Prostate gland (tissue), 2 donors: ENCODE results near the gene TTC33. TPM values are rescaled to one million over a fixed set of nuclear protein-coding genes. Genes with fewer than 3 reads are reported as not detected.
"Not testable (repeated sequence)": the region's sequence is repeated elsewhere in the genome, so short reads cannot be mapped to it uniquely, and the experiment has no call there.

ENCODE experiments used
- DNase-seq: peaks from one replicate; pipeline ENCODE4 v3.0.0-alpha.2; 2019; ENCODE audit warnings: low spot score
- H3K27ac ChIP-seq, 2 donors: fragments of 200-600 bp; sonication (generic); 2 replicates each; pipeline ENCODE4 v1.5.1; 2017 to 2019
- H3K27me3 ChIP-seq: fragments of 200-600 bp; sonication (generic); replicated peaks from 2 replicates; pipeline ENCODE4 v1.5.1; 2019; ENCODE audit not compliant: insufficient read depth
- H3K36me3 ChIP-seq, 2 donors: fragments of 200-600 bp; sonication (generic); 1 replicate in 1 of 2; 2 replicates in 1 of 2; pipeline versions ENCODE4 v1.5.1 to v1.8.1; 2017 to 2019
- H3K4me1 ChIP-seq: fragments of 200-600 bp; sonication (generic); replicated peaks from 2 replicates; pipeline ENCODE4 v1.5.1; 2019
- H3K4me3 ChIP-seq, 2 donors: fragments of 200-600 bp; sonication (generic); 2 replicates each; pipeline ENCODE4 v1.5.1; 2017 to 2019
- H3K9me3 ChIP-seq: fragments of 200-600 bp; sonication (generic); 2 replicates; pipeline ENCODE4 v1.5.1; 2017
- POLR2A ChIP-seq: fragments of 450-650 bp; IDR thresholded peaks from one replicate; pipeline ENCODE4 v1.6.1; 2016; ENCODE audit warnings: antibody characterized with exemption, mild to moderate bottlenecking
- POLR2AphosphoS5 ChIP-seq: sonication (generic); formaldehyde crosslinking; IDR thresholded peaks from one replicate; pipeline ENCODE4 v1.6.1; 2017; ENCODE audit warnings: antibody characterized with exemption
- WGBS: methylation state at CpG from one replicate; pipeline ENCODE4 v1.1.5; 2018; 5-methylcytosine and 5-hydroxymethylcytosine counted together
- intact Hi-C: fragments of 100-400 bp; cut with DNase I; formaldehyde crosslinking; loops from one replicate; pipeline ENCODE4 v1.14.2; 2022
- total RNA-seq, 2 donors: library from RNA; depleted of rRNA; stranded (reverse); fragments of >200 nt; gene quantifications; one replicate each; pipeline ENCODE4 v1.1.0, GENCODE V29; 2016
- TF ChIP-seq, protein P1 (sequence below), 4 experiments: fragments of 200-600 bp in 2 of 4; fragments of 450-650 bp in 2 of 4; sonication (generic) in 2 of 4; IDR thresholded peaks; 1 replicate in 3 of 4; 2 replicates in 1 of 4; pipeline ENCODE4 v1.5.1; 2016 to 2019; ENCODE audit warnings: antibody characterized with exemption in 4 of 4, mild to moderate bottlenecking in 2 of 4, moderate library complexity in 2 of 4

The TTC33 gene
- total RNA-seq, 2 donors from 2014 or later = 11.9 to 17.6 TPM

DNA sequence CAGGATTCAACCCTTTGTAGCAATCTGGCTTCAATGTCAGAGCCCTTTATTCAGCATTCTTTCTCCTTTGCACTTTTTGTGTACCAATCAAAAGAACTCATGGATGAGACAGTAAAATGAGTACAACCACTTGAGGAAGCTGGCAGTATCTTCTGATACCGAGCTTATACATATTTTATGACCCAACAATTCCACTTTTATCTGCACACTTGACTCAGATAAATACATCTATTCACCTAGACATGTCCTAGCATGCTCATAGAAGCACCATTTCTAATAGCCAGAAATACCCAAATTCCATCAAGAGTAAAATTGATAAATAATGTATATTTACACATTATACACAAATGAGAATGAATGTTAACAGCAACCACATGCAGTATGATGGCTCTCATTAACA lies 187.2 kb downstream of the TTC33 start:
- intact Hi-C loops = no loop called here
- TF ChIP-seq POLR2AphosphoS5 (no peak), POLR2A (no peak)
- TF ChIP-seq, protein P1, sequence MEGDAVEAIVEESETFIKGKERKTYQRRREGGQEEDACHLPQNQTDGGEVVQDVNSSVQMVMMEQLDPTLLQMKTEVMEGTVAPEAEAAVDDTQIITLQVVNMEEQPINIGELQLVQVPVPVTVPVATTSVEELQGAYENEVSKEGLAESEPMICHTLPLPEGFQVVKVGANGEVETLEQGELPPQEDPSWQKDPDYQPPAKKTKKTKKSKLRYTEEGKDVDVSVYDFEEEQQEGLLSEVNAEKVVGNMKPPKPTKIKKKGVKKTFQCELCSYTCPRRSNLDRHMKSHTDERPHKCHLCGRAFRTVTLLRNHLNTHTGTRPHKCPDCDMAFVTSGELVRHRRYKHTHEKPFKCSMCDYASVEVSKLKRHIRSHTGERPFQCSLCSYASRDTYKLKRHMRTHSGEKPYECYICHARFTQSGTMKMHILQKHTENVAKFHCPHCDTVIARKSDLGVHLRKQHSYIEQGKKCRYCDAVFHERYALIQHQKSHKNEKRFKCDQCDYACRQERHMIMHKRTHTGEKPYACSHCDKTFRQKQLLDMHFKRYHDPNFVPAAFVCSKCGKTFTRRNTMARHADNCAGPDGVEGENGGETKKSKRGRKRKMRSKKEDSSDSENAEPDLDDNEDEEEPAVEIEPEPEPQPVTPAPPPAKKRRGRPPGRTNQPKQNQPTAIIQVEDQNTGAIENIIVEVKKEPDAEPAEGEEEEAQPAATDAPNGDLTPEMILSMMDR (IDR thresholded peaks at IDR 0.05) = no peak

DNA sequence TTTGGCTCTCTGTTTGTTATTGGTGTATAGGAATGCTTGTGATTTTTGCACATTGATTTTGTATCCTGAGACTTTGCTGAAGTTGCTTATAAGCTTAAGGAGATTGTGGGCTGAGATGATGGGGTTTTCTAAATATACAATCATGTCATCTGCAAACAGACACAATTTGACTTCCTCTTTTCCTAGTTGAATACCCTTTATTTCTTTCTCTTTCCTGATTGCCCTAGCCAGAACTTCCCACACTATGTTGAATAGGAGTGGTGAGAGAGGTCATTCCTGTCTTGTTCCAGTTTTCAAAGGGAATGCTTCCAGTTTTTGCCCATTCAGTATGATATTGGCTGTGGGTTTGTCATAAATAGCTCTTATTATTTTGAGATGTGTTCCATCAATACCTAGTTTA lies 192.6 kb downstream of the TTC33 start:
- intact Hi-C loops, H3K9me3 ChIP-seq, H3K4me1 ChIP-seq, H3K4me3 ChIP-seq, H3K36me3 ChIP-seq, H3K27me3 ChIP-seq, DNase-seq, H3K27ac ChIP-seq: not testable (repeated sequence)

More for the DNA sequence above, 187.2 kb downstream of the TTC33 start:
- Histone ChIP-seq H3K36me3 (no peaks in the 10 kb centered on the region), H3K27me3 (no peaks in the 10 kb centered on the region), H3K4me1 (no peaks in the 10 kb centered on the region), H3K27ac (no peak overlapping the region), H3K9me3 (no peaks in the 10 kb centered on the region), H3K4me3 (no peak overlapping the region)
- WGBS = 36% methylated on average over 1 of the region's 1 CpG
- no peak for DNase-seq

DNA sequence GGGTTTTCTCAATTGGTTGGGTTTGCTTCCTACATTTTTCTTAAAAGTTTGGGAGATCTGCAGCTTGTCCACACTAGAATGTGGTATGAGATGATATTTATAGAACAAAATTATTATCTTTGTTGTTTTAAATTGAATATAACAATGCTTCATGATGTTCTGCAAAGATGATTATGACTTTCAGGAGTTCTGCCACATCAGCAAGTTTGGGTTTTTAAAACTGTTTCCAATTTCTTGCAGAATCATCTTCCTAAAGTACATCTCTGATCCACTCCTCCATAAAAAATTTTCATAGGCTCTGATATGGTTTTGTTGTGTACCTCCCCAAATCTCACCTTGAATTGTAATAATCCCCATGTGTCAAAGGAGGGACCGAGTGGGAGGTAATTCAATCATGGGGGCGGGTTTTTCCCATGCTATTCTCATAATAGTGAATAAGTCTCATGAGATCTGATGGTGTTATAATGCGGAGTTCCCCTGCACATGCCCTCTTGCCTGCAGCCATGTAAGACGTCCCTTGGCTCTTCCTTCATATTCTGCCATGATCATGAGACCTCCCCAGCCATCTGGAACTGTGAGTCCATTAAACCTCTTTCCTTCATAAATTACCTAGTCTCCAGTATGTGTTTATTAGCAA lies 195.2 kb downstream of the TTC33 start:
- no peak for DNase-seq
- H3K9me3 ChIP-seq = no peaks in the 10 kb centered on the region
- no peak overlapping the region for H3K27ac ChIP-seq
- TF ChIP-seq POLR2A = no peak
- TF ChIP-seq POLR2AphosphoS5 = no peak
- TF ChIP-seq, protein P1 (IDR thresholded peaks at IDR 0.05) = no peak
- no peak overlapping the region for H3K4me3 ChIP-seq
- 79% methylated on average over 4 of the region's 4 CpGs for WGBS
- H3K27me3 ChIP-seq = no peaks in the 10 kb centered on the region
- intact Hi-C loops = no loop called here
- H3K36me3 ChIP-seq = no peaks in the 10 kb centered on the region
- no peaks in the 10 kb centered on the region for H3K4me1 ChIP-seq

DNA sequence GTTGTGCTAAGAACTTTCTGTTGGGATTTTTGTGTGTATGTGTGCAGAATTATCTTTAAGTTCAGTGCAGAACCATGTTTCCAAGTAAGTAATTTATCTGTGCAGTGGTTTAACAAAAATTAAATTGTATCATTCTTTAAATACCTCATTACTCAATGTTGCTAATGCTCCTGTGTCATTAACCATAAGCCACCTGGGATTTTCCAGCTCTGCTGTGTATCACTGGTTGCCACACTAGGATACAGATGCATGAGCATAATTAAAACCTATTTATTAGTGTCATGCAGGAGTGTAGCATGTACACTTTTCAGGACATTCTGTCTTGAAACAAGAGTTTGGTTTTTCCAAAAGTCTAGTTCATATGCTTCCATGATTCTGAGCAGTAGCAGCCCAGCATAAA lies 196.5 kb downstream of the TTC33 start:
- intact Hi-C loops = no loop called here
- Histone ChIP-seq H3K4me1 (no peaks in the 10 kb centered on the region), H3K4me3 (no peak overlapping the region), H3K9me3 (no peaks in the 10 kb centered on the region), H3K27me3 (no peaks in the 10 kb centered on the region), H3K27ac (no peak overlapping the region), H3K36me3 (no peaks in the 10 kb centered on the region)
- TF ChIP-seq POLR2AphosphoS5 = no peak
- TF ChIP-seq, protein P1 (IDR thresholded peaks at IDR 0.05) = no peak
- no peak for TF ChIP-seq POLR2A
- DNase-seq = no peak

DNA sequence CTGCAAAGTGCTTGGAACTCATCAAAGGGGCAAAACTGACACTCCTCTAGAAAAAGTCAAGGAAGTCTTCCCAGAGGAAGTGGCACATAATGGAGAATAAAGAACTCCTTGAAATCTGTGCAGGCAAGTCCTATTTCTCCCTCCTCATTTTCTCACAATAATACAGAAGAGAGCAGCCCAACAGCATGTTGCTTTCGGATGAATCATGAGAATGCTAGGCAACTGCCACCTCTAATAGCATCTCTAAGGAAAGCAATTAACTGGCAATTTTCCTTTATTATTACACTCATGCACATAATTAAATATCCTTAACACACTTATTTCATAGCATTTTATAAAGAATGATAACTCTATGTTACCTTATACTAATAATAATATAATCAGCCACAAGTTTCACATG lies 198.3 kb downstream of the TTC33 start:
- no peak for DNase-seq
- H3K36me3 ChIP-seq = no peaks in the 10 kb centered on the region
- WGBS = 82% methylated on average over 1 of the region's 1 CpG
- intact Hi-C loops = no loop called here
- TF ChIP-seq, protein P1 (IDR thresholded peaks at IDR 0.05) = no peak
- TF ChIP-seq POLR2AphosphoS5 (no peak), POLR2A (no peak)
- H3K9me3 ChIP-seq = no peaks in the 10 kb centered on the region
- H3K27ac ChIP-seq = no peak overlapping the region
- no peak overlapping the region for H3K4me3 ChIP-seq
- no peaks in the 10 kb centered on the region for H3K4me1 ChIP-seq
- no peaks in the 10 kb centered on the region for H3K27me3 ChIP-seq
